ENCODE data around the gene SLC25A4. TPM values are rescaled to one million over a fixed set of nuclear protein-coding genes. Genes with fewer than 3 reads are reported as not detected.

SLC25A4 gene
- total and polyA plus RNA-seq, 2 of the 13 experiments (the other 11 are each of a cell fraction or from before 2014, with no cell fraction given): 30.3 to 42.1 TPM

- TF ChIP-seq, protein P1, sequence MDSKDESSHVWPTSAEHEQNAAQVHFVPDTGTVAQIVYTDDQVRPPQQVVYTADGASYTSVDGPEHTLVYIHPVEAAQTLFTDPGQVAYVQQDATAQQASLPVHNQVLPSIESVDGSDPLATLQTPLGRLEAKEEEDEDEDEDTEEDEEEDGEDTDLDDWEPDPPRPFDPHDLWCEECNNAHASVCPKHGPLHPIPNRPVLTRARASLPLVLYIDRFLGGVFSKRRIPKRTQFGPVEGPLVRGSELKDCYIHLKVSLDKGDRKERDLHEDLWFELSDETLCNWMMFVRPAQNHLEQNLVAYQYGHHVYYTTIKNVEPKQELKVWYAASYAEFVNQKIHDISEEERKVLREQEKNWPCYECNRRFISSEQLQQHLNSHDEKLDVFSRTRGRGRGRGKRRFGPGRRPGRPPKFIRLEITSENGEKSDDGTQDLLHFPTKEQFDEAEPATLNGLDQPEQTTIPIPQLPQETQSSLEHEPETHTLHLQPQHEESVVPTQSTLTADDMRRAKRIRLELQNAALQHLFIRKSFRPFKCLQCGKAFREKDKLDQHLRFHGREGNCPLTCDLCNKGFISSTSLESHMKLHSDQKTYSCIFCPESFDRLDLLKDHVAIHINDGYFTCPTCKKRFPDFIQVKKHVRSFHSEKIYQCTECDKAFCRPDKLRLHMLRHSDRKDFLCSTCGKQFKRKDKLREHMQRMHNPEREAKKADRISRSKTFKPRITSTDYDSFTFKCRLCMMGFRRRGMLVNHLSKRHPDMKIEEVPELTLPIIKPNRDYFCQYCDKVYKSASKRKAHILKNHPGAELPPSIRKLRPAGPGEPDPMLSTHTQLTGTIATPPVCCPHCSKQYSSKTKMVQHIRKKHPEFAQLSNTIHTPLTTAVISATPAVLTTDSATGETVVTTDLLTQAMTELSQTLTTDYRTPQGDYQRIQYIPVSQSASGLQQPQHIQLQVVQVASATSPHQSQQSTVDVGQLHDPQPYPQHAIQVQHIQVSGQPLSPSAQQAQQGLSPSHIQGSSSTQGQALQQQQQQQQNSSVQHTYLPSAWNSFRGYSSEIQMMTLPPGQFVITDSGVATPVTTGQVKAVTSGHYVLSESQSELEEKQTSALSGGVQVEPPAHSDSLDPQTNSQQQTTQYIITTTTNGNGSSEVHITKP (CRISPR knock-in tag; IDR thresholded peaks at IDR 0.05; ENCODE audit: low read depth): no peak
- TF ChIP-seq E2F5 (CRISPR knock-in tag; conservative IDR thresholded peaks at IDR 0.05): no peak
- no peak for TF ChIP-seq ZNF510 (CRISPR knock-in tag; IDR thresholded peaks at IDR 0.05; ENCODE audit: low read depth)
- no peak for TF ChIP-seq ZFX (CRISPR knock-in tag; IDR thresholded peaks at IDR 0.05; ENCODE audit: low read depth)
- no peak for TF ChIP-seq CENPT (CRISPR knock-in tag; IDR thresholded peaks at IDR 0.05; ENCODE audit: low read depth)
- TF ChIP-seq SAP130 (CRISPR knock-in tag; IDR thresholded peaks at IDR 0.05; ENCODE audit: low read depth): no peak
- no peak for TF ChIP-seq MATR3 (CRISPR knock-in tag; IDR thresholded peaks at IDR 0.05)
- TF ChIP-seq REL (CRISPR knock-in tag; conservative IDR thresholded peaks at IDR 0.05): no peak
Observed at GRCh38 chr4:185120631-185120946, 22.5 kb upstream of the SLC25A4 start (continued).

DNA sequence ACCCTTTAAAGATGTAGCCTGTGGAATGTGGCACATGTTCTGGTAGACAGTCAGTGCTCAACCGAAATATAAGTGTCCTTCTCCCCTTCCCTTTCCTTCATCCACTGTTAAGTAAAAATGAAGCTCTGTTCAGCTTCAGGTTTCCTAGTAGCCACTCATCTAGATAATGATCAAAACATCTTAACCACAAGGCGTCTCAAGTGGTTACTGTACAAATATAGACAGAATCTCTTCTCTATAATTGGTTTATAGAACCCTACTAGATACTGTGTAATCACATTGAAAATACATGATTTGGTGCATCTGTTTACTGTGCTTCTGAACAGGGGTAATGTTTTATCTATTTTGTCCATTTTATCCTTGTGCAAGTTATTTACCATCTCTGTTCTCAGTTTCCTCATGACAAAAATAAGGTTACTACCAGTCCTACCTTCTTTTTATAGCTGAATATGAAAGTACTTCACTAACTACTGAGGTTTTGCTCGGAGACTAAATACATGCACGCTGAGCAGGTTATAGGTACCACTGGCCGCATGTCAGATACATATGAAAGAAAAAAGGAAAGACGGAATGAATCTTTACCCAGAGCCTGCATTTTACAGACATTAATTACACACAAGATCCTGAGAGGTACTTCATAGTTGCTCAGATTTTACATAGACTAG is 20.3 kb upstream of the SLC25A4 start:
- Histone ChIP-seq H3K79me2 (ENCODE audit: insufficient read depth, low read length) (no peaks in the 10 kb centered on the region), H3K4me3 (replicated peaks in 1 of 3; ENCODE audit: insufficient read depth in 1 of 3, low read depth in 2 of 3, low read length in 3 of 3) (no peak overlapping the region), H3K9ac (ENCODE audit: insufficient read depth, low read depth, low read length) (no peak overlapping the region), H3K4me1 (ENCODE audit: insufficient read depth, low read length) (peaks cover 11% of the 10 kb centered on the region; the same call in 1 of the 2 replicates), H3K27ac (ENCODE audit: extremely low read length, insufficient read depth, low read length) (no peak overlapping the region), H3K27me3 (ENCODE audit: control insufficient read depth in 1 of 2, insufficient read depth in 2 of 2, low read length in 2 of 2) (peaks cover 2 to 30% of the 10 kb centered on the region in 2 experiments; a peak in 2 of 5 replicates), H3K36me3 (replicated peaks in 1 of 2; ENCODE audit: control insufficient read depth in 1 of 2, insufficient read depth in 2 of 2, low read length in 2 of 2) (no peaks in the 10 kb centered on the region), H3K4me2 (ENCODE audit: low read depth, low read length) (no peak overlapping the region), H2AFZ (ENCODE audit: low read length) (no peak overlapping the region), H3K9me3 (ENCODE audit: low read length) (no peaks in the 10 kb centered on the region), H4K20me1 (ENCODE audit: insufficient read depth, low read length) (no peaks in the 10 kb centered on the region)
- intact Hi-C loops (cut with micrococcal nuclease; ENCODE audit: unreplicated experiment): no loop called here
- DNase-seq (ENCODE audit: low spot score) (no peak), FAIRE-seq (no peak), ATAC-seq (no peak)
- in situ Hi-C loops (cut with HindIII; ENCODE audit: extremely low pct_ligation_motif_present, low pct_unique_long_range_greater_than_20kb): no loop called here
- BruUV-seq (replicated peaks): no TSS peak
- CTCF ChIA-PET (ENCODE audit: low intra/inter-chr PET ratio, low total read pairs): no interaction called here
- POLR2A ChIA-PET: no interaction called here
- WGBS (ENCODE audit: low lambda C conversion rate): 42% methylated on average over 6 of the region's 6 CpGs
- no peak for TF ChIP-seq ZHX2 (IDR thresholded peaks at IDR 0.05; ENCODE audit: low read depth)
- TF ChIP-seq ZHX2 (CRISPR knock-in tag; IDR thresholded peaks at IDR 0.05; ENCODE audit: borderline replicate concordance): no peak
- no peak for TF ChIP-seq HNRNPH1 (optimal IDR thresholded peaks at IDR 0.05; ENCODE audit: low read depth, low read length)
